Endodermal cell (in vitro differentiated cells): ENCODE results near the gene CFAP74. TPM values are rescaled to one million over a fixed set of nuclear protein-coding genes. Genes with fewer than 3 reads are reported as not detected.

Source experiments
- DNase-seq: peaks from one replicate; pipeline ENCODE4 v3.0.0-alpha.2; 2017
- H3K27ac ChIP-seq: 2 replicates; pipeline ENCODE4 v1.5.1; 2013; ENCODE audit warnings: mild to moderate bottlenecking, low read depth, low read length, moderate library complexity
- H3K27me3 ChIP-seq: 2 replicates; pipeline ENCODE4 v1.6.1; 2013; ENCODE audit warnings: mild to moderate bottlenecking, low read length, moderate library complexity; ENCODE audit not compliant: insufficient read depth, control insufficient read depth, poor library complexity, severe bottlenecking
- H3K36me3 ChIP-seq: 2 replicates; pipeline ENCODE4 v1.7.0; 2013; ENCODE audit warnings: mild to moderate bottlenecking, low read length, moderate library complexity; ENCODE audit not compliant: control insufficient read depth, insufficient read depth
- H3K4me1 ChIP-seq: one replicate; pipeline ENCODE4 v1.7.0; 2013; ENCODE audit warnings: low read length; ENCODE audit not compliant: control insufficient read depth, insufficient read depth
- H3K4me3 ChIP-seq: 2 replicates; pipeline ENCODE4 v1.5.1; 2013; ENCODE audit warnings: mild to moderate bottlenecking, low read length, moderate library complexity
- H3K9ac ChIP-seq: 2 replicates; pipeline ENCODE4 v1.6.1; 2013; ENCODE audit warnings: mild to moderate bottlenecking, low read length, moderate library complexity; ENCODE audit not compliant: poor library complexity, severe bottlenecking; ENCODE audit errors: extremely low read depth
- H3K9me3 ChIP-seq: 2 replicates; pipeline ENCODE4 v1.6.1; 2013; ENCODE audit warnings: mild to moderate bottlenecking, low read length, moderate library complexity; ENCODE audit not compliant: control insufficient read depth
- H3K27ac Mint-ChIP-seq: 2 replicates; pipeline ENCODE4 v1.8.0; 2020; ENCODE audit warnings: mixed read lengths
- H3K27me3 Mint-ChIP-seq: 2 replicates; pipeline ENCODE4 v1.8.0; 2021; ENCODE audit warnings: mild to moderate bottlenecking, mixed read lengths; ENCODE audit not compliant: insufficient read depth
- H3K36me3 Mint-ChIP-seq: 2 replicates; pipeline ENCODE4 v1.8.0; 2020; ENCODE audit warnings: low read depth, mixed read lengths
- H3K4me1 Mint-ChIP-seq: 2 replicates; pipeline ENCODE4 v1.8.0; 2020; ENCODE audit warnings: mixed read lengths
- H3K4me3 Mint-ChIP-seq: 2 replicates; pipeline ENCODE4 v1.8.0; 2020; ENCODE audit warnings: mild to moderate bottlenecking, moderate library complexity, mixed read lengths
- H3K9me3 Mint-ChIP-seq: 2 replicates; pipeline ENCODE4 v1.8.0; 2020; ENCODE audit warnings: mild to moderate bottlenecking, mixed read lengths
- CTCF ChIP-seq: fragments of 200-600 bp; sonication (generic); conservative IDR thresholded peaks from 2 replicates; pipeline ENCODE4 v1.5.0; 2021; ENCODE audit warnings: antibody characterized with exemption, mild to moderate bottlenecking
- WGBS, 2 experiments: methylation state at CpG; one replicate each; pipeline versions ENCODE4 v1.1.5 to v1.1.7; 2013; ENCODE audit warnings: missing lambda C conversion rate in 2 of 2, mixed read lengths in 1 of 2; ENCODE audit not compliant: insufficient coverage in 1 of 2, insufficient read length in 1 of 2; 5-methylcytosine and 5-hydroxymethylcytosine counted together
- total RNA-seq, 2 donors: library from RNA; stranded (reverse); fragmentation: NEBNext Ultra II Directional in 1 of 2; extraction: Animal tissue kit (Norgen Biotek cat#: 25700) in 1 of 2; gene quantifications; 2 replicates in 1 of 2; 3 replicates in 1 of 2; pipeline ENCODE4 v1.2.1, GENCODE V29; 2021

CFAP74 gene
- total RNA-seq, 2 donors from 2014 or later = 0.58 to 0.75 TPM

DNA sequence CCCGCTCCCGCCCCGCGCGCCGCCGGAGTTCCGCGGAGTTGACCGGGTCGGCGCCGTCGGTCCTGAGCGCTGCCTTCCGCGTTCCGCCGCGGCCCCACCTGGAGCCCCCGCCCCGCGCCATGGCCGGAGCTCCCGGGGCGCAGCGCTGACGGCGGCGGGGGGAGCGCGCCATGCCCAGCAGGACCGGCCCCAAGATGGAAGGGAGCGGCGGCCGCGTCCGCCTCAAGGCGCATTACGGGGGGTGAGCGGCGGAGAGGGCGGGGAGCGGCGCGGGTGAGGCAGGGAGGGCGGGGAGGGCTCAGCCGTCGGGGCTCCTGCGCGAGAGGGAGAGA is 46.8 kb upstream of the CFAP74 start:
- Histone ChIP-seq H3K4me3 (peak overlapping the region; percentile 82), H3K27ac (no peak overlapping the region), H3K36me3 (peaks cover 2% of the 10 kb centered on the region), H3K27me3 (peaks cover 10% of the 10 kb centered on the region), H3K9ac (peak overlapping the region; percentile 47), H3K4me1 (peaks cover 5% of the 10 kb centered on the region), H3K9me3 (no peaks in the 10 kb centered on the region)
- Mint-ChIP-seq H3K4me3 (peak overlapping the region; percentile 68), H3K27me3 (peaks cover 4% of the 10 kb centered on the region), H3K9me3 (no peaks in the 10 kb centered on the region), H3K36me3 (peaks cover 2% of the 10 kb centered on the region), H3K27ac (no peak overlapping the region), H3K4me1 (peaks cover 9% of the 10 kb centered on the region)
- no peak for TF ChIP-seq CTCF
- DNase-seq = no peak
- WGBS, 2 experiments = 0% methylated on average over 21 to 51 of the region's 51 CpGs

GRCh38 chr1:2049718-2050431 is 46.3 kb upstream of the CFAP74 start, which contains the start of gene PRKCZ:
Gene PRKCZ, plus strand, starts transcription at chr1:2050411. Its CDS starts 220 bp downstream, at chr1:2050631.
- H3K36me3 ChIP-seq = no peaks in the 10 kb centered on the region
- Mint-ChIP-seq H3K4me3 (peak within 1 kb of the TSS; percentile 68), H3K27ac (peak within 1 kb of the TSS; percentile 91), H3K4me1 (peaks cover 9% of the 10 kb centered on the region), H3K9me3 (no peaks in the 10 kb centered on the region), H3K36me3 (no peaks in the 10 kb centered on the region), H3K27me3 (peaks cover 6% of the 10 kb centered on the region)
- peak; percentile 97 for DNase-seq
- peaks cover 5% of the 10 kb centered on the region for H3K4me1 ChIP-seq
- H3K9me3 ChIP-seq = no peaks in the 10 kb centered on the region
- H3K9ac ChIP-seq = peak within 1 kb of the TSS; percentile 74
- TF ChIP-seq CTCF = no peak
- H3K4me3 ChIP-seq = peak within 1 kb of the TSS; percentile 86
- H3K27ac ChIP-seq = no peak within 1 kb of the TSS
- 1% methylated on average over 21 to 83 of the region's 83 CpGs for WGBS, 2 experiments
- H3K27me3 ChIP-seq = peaks cover 10% of the 10 kb centered on the region

DNA sequence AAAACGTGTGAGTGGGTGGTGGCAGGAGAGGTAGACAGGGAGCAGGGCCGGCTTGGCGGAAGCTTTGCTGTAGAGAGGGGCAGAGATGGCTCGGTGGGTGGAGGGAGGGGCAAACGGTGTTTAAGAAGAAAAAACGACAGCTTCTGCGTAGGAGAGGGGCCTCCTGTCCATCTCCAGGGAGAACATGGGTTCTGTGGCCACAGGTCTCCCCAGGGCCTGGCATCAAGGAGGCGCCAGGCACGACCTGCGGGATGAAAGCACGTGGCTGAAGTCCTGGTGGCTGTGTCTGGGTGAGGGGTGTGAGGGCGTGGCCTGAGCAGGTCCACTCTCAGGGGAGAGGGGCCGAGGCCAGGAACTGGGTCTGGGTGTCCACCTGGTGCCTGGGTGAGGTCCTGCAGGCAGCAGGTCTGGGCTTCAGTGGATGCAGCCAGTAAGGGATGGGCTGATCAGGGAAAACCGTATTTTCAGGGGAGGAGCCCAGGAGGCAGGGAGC is 45.7 kb upstream of the CFAP74 start:
- peak overlapping the region; percentile 68 for H3K4me3 Mint-ChIP-seq
- H3K27ac Mint-ChIP-seq = peak overlapping the region; percentile 91
- no peak overlapping the region for H3K27ac ChIP-seq
- H3K4me1 ChIP-seq = peaks cover 5% of the 10 kb centered on the region
- H3K36me3 Mint-ChIP-seq = no peaks in the 10 kb centered on the region
- peak; percentile 96 for DNase-seq
- peak overlapping the region; percentile 74 for H3K9ac ChIP-seq
- peaks cover 9% of the 10 kb centered on the region for H3K4me1 Mint-ChIP-seq
- WGBS, 2 experiments = 31 to 39% methylated on average over 12 to 14 of the region's 14 CpGs
- no peaks in the 10 kb centered on the region for H3K9me3 ChIP-seq
- H3K9me3 Mint-ChIP-seq = no peaks in the 10 kb centered on the region
- peak overlapping the region; percentile 86 for H3K4me3 ChIP-seq
- H3K27me3 Mint-ChIP-seq = peaks cover 6% of the 10 kb centered on the region
- H3K27me3 ChIP-seq = peaks cover 10% of the 10 kb centered on the region
- TF ChIP-seq CTCF = peak; percentile 81
- no peaks in the 10 kb centered on the region for H3K36me3 ChIP-seq
